ENCODE measurements around the gene ZNF296.

Gene ZNF296

DNA sequence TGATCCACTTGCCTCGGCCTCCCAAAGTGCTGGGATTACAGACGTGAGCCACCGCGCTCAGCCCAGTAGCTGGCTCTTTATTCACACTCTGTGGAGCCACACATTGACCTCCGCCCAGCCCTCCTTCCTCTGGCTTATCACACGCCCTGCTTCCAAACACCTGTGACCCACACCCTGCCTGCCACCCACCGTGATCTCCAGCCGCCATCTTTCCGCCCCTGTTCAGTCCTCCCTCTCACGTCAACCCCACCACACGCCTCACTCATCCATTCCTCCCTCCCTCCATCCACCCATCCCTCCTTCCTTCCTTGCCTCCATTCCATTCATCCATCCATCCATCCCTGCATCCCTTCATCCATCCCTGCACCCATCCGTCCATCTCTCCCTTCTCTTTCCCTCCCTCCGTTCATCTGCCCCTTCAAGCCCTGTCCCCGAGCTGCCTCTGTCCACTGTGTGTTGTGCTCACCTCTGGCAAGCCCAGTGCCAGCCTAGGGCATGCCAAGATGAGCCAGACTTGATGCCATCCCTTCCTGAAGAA lies 17.6 kb downstream of the ZNF296 start:
- DNase-seq (ENCODE audit: low read depth in 2 of 2), result no peak

DNA sequence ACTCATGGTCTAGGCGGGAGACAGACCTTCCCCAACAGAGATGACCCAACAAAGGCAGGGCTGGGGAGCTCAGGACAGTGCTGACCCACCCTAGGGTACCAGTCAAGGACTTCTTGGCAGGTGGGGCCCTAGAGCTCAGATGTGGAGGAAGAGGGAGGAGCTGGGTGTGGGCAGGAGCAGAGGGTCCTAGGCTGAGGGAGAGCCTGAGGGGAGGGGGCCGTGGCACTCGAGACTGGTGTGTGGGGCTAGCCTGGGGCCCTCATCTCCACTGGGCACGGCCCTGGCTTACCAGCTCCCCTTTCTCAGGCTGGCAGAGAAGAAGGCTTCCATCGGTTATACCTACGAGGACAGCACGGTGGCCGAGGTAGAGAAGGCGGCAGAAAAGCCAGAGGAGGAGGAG lies 18.8 kb downstream of the ZNF296 start:
- DNase-seq (ENCODE audit: low read depth in 2 of 2), result no peak

DNA sequence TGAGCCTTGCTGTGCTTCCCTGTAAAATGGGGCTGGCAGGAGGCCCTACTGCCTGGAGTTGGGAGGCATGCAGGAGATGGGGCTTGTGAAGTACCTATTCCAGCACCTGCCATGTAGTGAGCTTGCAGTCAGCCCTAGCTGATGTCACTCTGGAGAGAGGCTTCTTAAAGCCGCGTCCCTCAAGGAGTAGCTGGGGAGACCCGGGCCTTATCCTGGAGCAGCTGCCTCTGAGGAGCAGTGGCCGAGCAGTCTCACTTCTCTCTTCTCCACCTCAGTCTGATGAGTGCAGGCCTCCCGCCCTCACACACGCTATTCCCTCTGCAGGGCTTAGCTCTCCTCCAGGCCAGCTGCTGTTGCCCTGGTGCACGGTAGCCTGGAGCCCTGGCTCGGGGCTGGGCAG lies 19.4 kb downstream of the ZNF296 start:
- DNase-seq (ENCODE audit: low read depth in 2 of 2), result no peak

DNA sequence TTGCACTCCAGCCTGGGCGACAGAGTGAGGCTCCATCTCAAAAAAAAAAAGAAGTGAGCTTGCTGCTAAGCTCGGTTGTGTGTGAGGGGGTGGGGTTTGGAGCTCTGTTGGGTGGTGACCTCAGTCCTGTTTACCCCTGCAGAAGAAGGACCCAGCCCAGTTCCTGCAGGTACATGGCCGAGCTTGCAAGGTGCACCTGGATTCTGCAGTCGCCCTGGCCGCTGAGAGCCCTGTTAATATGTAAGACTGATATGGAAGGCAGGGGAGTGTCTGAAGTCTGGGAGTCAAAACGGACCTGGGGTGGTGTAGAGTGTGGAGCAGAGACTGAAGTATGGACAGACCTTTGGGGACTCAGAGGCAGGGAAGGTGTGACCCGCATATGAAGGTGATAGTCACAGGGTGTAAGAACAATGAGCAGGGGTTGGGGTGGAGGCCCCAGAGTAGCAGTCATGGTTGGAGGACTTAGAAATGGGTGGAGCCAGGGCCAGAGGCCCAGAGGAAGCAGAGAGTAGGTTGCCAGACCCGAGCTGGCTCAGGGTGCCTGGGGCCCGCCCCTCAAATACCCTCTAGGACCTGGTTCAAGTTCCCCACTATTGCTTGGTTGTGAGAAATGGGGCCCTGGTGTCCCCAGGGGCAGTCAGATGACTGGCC lies 24.2 kb downstream of the ZNF296 start:
- DNase-seq (ENCODE audit: low read depth in 2 of 2), result no peak

DNA sequence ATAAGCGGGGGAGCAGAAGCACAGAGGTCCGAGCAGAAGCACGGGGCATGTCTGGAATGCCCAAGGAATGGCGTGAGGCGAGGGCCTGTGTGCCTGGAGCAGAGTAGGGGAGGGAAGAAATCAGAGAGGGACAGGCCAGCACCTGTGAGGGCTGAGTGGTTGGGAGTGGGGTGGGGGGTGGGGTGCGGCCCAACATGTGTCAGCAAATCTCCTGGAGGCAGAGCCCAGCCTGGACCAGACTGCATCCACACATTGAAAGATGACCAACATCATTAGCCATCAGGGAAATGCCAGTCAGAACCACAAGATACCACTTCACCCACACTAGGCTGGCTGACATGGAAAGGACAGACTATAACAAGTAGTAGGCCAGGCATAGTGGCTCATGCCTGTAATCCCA lies 26.2 kb downstream of the ZNF296 start:
- no peak for DNase-seq (ENCODE audit: low read depth in 2 of 2)

DNA sequence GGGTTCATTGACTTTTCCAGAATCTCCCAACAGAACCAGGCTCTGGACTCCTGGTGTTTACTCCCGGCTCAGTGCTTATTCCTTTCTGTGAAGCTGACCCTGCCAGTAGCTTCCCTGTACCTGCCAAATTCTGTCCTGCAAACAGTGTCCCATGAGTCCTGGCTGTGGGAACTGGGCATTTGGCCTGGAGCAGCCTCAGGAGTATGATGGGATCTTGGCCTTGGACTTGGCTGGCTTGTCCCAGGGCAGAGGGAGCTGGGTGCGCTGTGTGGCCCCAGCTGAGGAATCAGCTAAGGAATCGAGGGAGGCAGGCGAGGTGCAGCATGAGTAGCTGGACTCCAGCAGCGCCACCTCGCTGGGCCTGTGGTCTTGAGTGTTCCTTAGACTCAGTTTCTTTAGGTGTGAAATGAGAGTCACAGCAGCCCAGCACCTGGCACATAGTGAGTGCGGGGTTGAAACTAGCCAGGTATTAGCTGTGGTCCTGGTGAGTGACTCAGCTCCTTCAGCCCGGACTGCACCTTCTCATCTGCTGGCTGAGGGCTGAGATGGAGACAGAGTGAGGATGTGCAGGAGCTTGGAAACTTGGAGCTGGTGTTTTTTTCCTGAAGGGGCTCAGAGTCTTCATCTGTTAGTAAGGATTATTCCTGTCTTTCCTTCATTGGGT lies 27.1 kb downstream of the ZNF296 start:
- DNase-seq (ENCODE audit: low read depth in 2 of 2), result no peak

DNA sequence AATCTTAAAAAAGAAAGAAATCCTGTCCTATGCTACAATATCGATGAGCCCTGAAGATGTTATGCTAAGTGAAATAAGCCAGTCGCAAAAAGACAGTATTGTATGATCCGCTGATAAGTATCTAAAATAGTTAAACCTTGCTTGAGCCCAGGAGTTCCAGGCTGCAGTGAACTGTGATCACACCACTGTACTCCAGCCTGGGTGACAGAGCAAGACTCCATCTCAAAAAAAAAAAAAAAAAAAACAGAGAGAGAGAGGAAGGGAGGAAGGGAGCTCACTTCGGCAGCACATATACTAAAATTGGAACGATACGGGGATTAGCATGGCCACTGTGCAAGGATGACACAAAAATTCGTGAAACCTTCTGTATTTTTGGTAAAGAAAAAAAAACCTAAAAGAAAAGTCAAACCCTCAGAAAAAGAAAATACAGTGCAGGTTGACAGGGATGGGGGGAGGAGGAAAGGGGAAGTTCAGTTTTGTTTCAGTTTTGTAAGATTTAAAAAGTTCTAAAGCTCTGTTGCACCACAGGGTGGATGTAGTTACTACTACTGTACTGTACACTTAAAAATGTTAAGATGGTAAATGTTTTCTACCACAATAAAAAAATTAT lies 29.0 kb downstream of the ZNF296 start:
- DNase-seq (ENCODE audit: low read depth in 2 of 2), result no peak

DNA sequence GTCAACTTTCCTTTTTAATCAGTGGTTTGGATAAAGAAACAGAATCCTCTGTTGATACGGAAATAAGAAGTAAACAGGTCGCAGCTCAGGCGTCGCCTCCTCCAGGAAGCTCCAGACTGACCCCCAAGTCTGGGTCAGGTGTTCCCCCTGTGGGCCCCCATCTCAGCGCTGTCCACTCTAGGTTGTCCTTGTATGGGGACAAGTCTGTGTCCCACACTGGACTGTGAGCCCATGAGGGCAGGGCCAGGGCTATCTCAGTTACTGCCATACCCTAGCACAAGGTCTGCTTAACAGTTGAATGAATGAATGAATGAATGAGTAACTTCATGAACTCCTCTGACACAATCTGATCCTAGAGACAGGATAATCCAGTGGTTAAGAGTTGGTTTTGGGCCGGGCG lies 29.9 kb downstream of the ZNF296 start:
- no peak for DNase-seq (ENCODE audit: low read depth in 2 of 2)

DNA sequence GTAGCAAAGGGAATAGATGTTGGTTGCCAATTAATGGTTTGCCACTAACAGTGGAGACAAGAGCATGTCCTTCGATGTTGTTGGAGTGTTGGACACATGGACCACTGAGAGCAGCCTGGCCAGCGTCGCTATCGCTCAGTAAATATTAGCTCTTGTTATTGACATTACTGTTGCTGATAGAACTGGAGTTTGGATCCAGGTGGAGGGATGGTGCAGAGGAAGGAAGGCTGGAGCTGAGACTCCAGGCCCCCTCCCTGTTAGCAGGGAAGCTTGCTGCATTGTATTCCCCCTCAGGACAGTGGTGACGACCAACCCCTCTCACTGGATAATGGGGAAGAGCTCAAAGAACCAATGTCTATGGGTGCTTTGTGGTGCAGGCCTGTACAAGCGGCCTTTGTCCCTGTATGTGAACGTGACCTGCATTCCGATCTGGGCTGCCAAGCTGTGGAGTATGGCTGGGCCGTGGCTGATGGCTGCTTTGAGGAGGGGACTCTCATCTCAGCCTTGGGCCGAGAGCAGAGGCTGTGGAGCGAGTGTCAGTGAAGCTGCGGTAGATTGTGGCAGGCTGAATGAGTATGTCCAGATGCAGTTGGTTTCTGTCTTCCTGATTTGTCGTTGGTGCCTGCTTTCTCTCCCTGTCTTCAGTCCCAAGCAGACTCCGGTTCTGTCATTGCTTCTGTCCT lies 30.5 kb downstream of the ZNF296 start:
- DNase-seq (ENCODE audit: low read depth in 2 of 2), result no peak

DNA sequence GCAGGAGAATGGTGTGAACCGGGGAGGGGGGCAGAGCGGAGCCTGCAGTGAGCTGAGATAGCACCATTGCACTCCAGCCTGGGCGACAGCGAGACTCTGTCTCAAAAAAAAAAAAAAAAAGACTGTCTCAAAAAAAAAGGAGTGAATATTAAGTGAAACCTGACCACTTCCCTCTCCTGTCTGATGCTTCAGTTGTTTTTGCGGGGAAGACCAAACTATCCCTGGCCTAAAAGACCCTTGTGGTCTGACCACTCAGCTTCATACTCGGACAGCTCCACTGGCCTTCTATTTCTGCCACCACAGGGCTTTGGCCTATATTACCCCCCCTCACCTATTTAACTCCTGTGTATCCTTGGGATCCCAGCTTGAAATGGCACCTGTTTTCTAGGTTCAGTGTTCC lies 35.2 kb downstream of the ZNF296 start:
- no peak for DNase-seq (ENCODE audit: low read depth in 2 of 2)

DNA sequence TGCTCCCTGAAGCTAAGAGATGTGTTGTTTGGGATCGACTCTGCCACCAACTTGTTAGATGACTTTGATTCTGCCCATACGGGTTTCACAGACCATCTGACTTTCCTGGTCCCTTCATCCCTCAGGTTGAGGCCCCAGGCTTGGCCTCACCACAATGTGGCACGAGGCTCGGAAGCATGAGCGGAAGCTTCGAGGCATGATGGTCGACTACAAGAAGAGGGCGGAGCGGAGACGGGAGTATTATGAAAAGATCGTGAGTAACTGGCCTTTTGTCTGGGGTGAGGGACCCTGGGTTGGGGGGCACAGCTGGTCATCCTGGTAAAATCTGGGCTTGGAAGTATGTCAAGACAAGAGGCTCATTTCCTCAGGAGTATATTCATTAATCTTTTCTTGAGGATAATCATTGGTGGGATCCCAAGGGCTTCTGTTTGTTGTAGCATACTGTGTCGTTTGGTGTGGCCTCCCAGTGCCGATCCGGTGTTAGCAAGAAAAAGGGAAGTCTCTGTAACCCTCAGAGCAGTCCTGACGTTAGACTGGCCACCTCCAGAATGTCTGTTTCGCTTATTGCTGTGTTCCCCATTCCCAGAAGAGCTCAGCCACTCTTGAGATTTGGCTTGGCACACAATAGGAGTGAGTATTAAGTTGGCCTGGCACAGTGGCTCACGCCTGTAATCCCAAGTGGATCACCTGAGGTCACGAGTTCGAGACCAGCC lies 36.1 kb downstream of the ZNF296 start:
- DNase-seq (ENCODE audit: low read depth in 2 of 2), result no peak

DNA sequence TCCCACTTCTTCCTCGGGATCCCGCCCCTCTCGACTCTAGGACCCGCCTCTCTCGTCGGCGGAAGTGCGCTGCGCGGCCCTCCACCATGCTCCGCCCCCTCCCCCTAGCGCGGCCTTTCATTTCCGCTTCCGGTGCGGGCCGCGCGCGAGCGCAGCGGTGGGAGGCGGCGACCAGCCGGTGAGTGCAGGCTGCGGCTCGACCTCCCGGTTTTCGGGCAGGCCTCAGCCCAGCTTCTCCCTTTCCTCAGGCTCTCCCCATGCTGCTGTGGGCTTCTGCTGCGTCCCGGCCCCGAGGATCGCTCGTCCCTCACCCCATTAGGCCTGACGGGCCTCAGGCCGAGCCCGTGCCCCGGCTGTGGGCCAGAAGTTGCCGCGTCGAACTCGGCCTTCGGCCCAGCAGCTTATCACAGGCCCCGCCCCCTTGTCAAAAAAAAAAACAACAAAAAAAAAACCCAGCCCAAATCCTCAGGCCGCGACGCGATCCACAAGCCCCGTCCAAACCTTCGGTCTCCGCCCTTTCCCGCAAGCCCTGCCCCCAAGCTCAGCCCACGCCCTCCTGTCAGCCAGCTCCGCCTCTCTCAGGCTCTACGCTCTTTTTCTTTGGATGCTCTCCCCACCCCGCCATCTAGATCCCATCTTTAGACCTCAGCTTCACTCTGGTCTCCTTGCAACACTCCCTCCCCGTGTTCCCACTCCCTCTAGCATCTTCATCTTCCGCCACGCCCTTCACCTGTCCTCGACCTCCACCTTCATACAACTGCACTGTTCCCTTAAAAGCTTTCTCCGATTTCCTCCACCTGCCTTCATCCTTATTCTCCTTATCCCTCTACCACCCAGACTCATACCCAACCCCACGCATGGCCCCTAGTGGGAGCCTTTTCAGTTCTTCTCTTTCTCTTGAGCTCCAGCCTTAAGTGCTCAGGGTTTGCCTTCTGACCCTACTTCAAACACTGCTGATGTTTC lies 37.1 kb downstream of the ZNF296 start, which contains the start of gene CLASRP:
CLASRP (plus strand) TSS at position 115 of the 963 bp plus-strand sequence. CDS start 1,168 bp downstream, outside the sequence.
- peak; percentile 74 to 85 for DNase-seq (ENCODE audit: low read depth in 2 of 2)

DNA sequence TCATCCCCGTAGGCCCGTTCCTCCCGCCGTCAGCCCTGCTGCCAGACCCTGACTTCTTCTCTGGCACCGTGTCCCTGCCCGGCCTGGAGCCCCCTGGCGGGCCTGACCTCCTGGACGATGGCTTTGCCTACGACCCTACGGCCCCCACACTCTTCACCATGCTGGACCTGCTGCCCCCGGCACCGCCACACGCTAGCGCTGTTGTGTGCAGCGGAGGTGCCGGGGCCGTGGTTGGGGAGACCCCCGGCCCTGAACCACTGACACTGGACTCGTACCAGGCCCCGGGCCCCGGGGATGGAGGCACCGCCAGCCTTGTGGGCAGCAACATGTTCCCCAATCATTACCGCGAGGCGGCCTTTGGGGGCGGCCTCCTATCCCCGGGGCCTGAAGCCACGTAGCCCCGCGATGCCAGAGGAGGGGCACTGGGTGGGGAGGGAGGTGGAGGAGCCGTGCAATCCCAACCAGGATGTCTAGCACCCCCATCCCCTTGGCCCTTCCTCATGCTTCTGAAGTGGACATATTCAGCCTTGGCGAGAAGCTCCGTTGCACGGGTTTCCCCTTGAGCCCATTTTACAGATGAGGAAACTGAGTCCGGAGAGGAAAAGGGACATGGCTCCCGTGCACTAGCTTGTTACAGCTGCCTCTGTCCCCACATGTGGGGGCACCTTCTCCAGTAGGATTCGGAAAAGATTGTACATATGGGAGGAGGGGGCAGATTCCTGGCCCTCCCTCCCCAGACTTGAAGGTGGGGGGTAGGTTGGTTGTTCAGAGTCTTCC lies 38.7 kb downstream of the ZNF296 start:
- no peak for DNase-seq (ENCODE audit: low read depth in 2 of 2)

DNA sequence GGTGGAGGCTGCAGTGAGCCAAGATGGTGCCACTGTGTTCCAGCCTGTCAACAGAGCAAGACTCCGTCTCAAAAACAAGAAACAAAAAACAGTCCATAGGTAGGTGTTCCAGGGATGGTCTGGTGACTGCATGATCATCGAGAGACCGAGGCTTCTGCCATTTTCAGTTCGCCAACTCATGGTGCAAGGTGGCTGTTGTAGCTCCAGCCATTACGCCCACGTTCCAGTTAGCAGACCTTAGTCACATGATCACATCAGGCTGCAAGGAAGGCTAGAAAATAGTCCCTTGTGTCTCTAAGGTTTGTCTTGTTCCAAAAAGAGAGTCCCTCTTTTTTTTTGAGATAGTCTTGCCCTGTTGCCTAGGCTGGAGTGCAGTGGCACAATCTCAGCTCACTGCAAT lies 40.5 kb downstream of the ZNF296 start:
- DNase-seq (ENCODE audit: low read depth in 2 of 2), result no peak

DNA sequence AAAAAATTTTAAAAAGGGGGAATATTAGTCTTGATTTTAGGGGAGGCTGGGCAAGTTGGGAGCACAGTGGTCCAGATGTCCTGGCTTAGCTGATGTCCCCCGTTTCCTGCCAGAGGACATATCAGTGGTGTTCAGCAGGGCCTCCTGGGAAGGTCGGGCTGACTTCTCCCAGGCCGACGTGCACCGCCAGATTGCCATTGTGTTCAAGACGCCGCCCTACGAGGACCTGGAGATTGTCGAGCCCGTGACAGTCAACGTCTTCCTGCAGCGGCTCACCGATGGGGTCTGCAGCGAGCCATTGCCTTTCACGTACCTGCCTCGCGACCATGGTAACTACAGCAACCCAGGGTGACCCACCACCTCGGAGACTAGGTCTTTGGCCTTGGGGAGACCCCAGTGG lies 43.9 kb downstream of the ZNF296 start:
- DNase-seq (ENCODE audit: low read depth in 2 of 2), result no peak

DNA sequence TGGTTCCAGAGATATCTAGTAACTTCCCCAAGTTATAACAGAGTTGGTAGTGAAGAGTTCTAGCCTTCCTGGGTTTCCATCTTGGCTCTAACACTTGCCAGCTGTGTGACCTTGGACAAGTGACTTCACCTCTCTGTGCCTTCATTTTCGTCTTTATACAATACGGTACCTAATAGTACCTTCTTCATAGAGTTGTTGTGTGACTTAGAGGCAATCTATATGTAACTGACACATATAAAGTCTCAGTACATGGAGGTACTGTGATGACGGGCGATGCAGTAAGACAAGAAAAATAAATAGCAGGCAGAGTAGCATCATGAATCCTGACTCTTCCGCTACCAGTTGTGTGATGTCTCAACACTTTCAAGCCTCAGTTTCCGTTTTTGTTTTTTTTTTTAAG lies 45.5 kb downstream of the ZNF296 start:
- DNase-seq (ENCODE audit: low read depth in 2 of 2), result no peak

DNA sequence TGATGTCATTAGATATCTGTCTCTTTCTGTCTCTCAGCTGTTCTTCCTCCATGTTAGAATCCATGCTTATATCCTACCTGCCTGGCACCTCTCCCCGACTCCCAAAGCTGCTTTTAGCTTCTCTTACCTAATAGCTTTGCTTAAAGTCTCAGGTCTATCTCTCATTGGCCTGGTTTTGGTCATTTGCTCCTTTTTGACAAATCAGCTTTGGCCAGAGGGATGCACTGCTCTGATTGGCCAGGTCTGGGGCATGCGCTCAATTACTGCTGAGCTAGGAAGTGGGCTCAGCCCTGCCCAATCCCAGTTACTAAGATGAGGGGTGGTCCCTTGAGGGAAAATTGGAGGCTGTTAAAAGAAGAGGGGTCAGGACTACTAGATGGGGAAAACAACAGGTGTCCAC lies 48.9 kb downstream of the ZNF296 start:
- no peak for DNase-seq (ENCODE audit: low read depth in 2 of 2)

DNA sequence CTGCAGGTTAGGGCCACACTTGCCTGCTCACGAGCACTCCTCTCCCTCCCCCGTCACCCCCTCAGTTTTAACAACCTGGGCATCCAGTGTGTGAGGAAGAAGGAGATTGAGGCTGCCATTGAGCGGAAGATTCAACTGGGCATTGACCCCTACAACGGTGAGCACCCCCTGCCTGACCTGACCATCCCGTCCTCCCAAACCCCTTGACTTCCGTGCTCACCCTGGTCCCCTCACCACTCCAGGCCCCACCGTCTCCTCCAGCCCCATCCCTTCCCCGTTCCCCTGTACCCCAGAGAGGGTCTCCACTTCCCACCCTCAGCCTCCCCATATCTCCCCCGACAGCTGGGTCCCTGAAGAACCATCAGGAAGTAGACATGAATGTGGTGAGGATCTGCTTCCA lies 51.0 kb downstream of the ZNF296 start:
- DNase-seq (ENCODE audit: low read depth in 2 of 2), result no peak

DNA sequence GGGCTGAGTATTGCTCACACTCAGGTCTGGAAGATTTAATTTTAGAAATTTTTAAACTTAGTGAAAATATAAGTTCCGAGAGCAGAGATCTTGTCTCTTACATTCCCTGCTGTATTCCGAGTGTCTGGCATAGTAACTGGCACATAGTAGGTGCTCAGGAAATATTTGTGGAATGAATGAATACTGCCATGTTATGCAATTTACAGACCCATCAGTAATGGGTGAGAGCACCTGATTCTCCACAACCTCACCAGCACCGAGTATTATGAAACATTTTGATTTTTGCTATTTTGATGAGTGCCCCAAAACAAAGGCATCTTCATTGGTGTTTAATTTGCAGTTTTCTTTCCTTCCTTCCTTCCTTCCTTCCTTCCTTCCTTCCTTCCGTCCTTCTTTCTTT lies 53.2 kb downstream of the ZNF296 start:
- DNase-seq (ENCODE audit: low read depth in 2 of 2), result no peak

DNA sequence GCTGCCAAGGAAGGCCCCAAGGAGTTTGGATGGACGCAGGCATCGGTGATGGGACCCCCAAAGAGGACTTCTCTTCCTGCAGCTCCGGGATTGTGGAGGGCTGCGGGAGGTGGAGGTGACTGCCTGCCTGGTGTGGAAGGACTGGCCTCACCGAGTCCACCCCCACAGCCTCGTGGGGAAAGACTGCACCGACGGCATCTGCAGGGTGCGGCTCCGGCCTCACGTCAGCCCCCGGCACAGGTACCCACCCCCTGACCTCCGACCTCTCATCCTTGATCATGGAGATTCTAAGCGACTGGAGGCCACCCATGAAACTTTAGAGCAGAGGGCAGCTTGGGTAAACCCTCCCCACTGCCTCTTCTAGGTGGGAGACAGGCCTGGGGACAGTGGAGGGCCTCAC lies 54.3 kb downstream of the ZNF296 start:
- no peak for DNase-seq (ENCODE audit: low read depth in 2 of 2)
